HEK293T (cell line): ENCODE data around the gene FAM20B.

ENCODE experiments used
- ARNT ChIP-seq: fragments of 450-650 bp; IDR thresholded peaks from 2 replicates; pipeline ENCODE4 v1.6.1; 2017; ENCODE audit warnings: mild to moderate bottlenecking
- BHLHE40 ChIP-seq: fragments of 450-650 bp; IDR thresholded peaks from 2 replicates; pipeline ENCODE4 v1.6.1; 2016; ENCODE audit warnings: mild to moderate bottlenecking, moderate library complexity, borderline replicate concordance
- ELF4 ChIP-seq: fragments of 450-650 bp; IDR thresholded peaks from 2 replicates; pipeline ENCODE4 v1.6.1; 2017; ENCODE audit warnings: antibody characterized with exemption
- FOXA1 ChIP-seq: fragments of 450-650 bp; IDR thresholded peaks from 2 replicates; pipeline ENCODE4 v1.6.1; 2016; ENCODE audit warnings: mild to moderate bottlenecking
- FOXK2 ChIP-seq: fragments of 450-650 bp; IDR thresholded peaks from 2 replicates; pipeline ENCODE4 v1.6.1; 2016; ENCODE audit warnings: mild to moderate bottlenecking
- FOXM1 ChIP-seq: fragments of 450-650 bp; IDR thresholded peaks from 2 replicates; pipeline ENCODE4 v1.6.1; 2017; ENCODE audit warnings: mild to moderate bottlenecking, borderline replicate concordance
- HDGF ChIP-seq: fragments of 450-650 bp; IDR thresholded peaks from 2 replicates; pipeline ENCODE4 v1.6.1; 2017; ENCODE audit warnings: antibody characterized with exemption, borderline replicate concordance
- L3MBTL2 ChIP-seq: fragments of 450-650 bp; conservative IDR thresholded peaks from 2 replicates; pipeline ENCODE4 v1.6.1; 2016; ENCODE audit warnings: mild to moderate bottlenecking
- LEF1 ChIP-seq: fragments of 450-650 bp; IDR thresholded peaks from 2 replicates; pipeline ENCODE4 v1.6.1; 2017; ENCODE audit warnings: mild to moderate bottlenecking, borderline replicate concordance
- PKNOX1 ChIP-seq: fragments of 450-650 bp; IDR thresholded peaks from 2 replicates; pipeline ENCODE4 v1.6.1; 2016
- SP1 ChIP-seq: fragments of 450-650 bp; IDR thresholded peaks from 2 replicates; pipeline ENCODE4 v1.6.1; 2017
- SUZ12 ChIP-seq: fragments of 450-650 bp; IDR thresholded peaks from 2 replicates; pipeline ENCODE4 v1.6.1; 2016; ENCODE audit warnings: mild to moderate bottlenecking
- TARDBP ChIP-seq: fragments of 450-650 bp; IDR thresholded peaks from 2 replicates; pipeline ENCODE4 v1.6.1; 2016
- ZNF384 ChIP-seq: fragments of 450-650 bp; IDR thresholded peaks from 2 replicates; pipeline ENCODE4 v1.6.1; 2016

DNA sequence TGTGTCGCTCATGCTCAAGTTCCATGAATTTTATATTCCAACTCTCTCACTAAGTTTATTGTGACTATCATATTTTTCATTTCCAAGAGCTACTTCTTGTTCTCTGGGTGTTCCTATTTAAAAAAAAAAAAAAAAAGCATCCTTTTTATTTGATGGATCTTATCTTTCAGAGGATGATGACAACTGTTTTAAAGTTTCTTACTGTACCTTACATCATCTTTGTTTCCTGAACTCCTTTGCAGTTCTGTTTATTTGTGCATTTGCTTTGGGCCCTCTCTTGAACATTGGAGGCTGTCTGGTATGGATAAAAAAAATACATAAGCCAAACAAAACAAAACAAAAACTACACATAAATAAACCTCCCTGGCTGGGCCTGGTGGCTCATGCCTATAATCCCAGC, 32.1 kb upstream of the FAM20B start:
- no peak for TF ChIP-seq BHLHE40
- TF ChIP-seq ZNF384 = no peak
- no peak for TF ChIP-seq PKNOX1
- no peak for TF ChIP-seq ELF4
- no peak for TF ChIP-seq FOXA1
- TF ChIP-seq SP1 = no peak
- no peak for TF ChIP-seq FOXM1
- TF ChIP-seq ARNT = no peak
- no peak for TF ChIP-seq FOXK2
- TF ChIP-seq SUZ12 = no peak
- TF ChIP-seq HDGF = no peak
- no peak for TF ChIP-seq LEF1
- no peak for TF ChIP-seq L3MBTL2
- no peak for TF ChIP-seq TARDBP
